NCI-H82 (cell line): ENCODE measurements around the gene SMARCAL1.

Experiments used
- DNase-seq: peaks from one replicate; lab custom pipeline; 2025; lab: John Stamatoyannopoulos, UW

The SMARCAL1 gene

DNA sequence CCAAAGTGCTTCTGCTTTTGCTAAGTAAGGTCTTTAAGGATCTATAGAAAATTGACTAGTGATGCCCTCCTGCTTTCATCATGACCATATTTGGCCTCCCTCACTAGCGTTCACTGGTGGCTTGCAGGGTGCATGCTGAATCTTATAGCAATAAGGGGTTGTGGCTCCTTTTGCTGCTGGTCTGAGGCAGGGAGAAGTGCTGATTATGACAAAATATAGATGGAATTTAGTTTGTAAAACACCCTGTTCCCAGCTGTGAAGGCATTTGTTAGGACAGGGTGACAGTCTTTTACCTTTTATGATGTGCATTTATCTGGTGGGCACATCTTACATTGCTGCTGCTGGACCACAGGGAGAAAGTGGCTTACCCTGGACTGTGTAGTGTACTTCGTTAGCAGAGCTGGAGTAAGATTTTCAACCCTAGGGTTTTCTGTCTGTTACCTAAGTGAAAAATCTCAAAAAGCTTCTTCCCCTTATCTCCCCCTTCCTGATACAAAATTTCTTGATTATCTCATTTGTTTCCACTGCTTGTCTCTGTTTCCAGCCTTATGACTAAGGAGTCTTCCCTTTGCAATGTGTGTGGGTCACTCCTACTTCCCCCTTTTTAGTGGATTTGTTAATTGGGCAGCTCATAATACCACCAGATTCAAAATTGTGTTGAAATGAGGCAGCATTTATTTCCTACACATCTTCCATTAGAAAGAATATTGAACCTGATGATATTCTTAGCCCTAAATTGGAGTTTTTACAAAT is 65.2 kb downstream of the SMARCAL1 start:
- DNase-seq: no peak

DNA sequence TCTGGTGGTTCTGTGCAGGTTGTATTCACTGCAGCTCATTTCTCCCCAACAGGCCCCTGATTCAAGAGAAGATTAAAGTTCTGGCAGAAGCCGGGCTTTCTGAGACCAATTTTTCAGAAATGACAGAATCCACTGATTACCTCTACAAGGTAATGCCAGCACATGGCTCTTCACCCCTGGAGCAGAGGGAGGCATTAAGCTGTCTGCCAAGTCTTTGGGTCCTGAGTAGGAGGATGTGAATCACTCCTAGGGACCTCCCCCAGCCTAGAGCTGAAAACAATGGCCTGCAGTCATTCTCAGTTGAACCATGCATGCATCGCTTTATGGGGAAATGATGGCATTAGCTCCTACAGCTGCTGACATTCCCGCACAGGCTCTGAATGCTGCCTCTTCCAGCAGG is 65.9 kb downstream of the SMARCAL1 start:
- no peak for DNase-seq

DNA sequence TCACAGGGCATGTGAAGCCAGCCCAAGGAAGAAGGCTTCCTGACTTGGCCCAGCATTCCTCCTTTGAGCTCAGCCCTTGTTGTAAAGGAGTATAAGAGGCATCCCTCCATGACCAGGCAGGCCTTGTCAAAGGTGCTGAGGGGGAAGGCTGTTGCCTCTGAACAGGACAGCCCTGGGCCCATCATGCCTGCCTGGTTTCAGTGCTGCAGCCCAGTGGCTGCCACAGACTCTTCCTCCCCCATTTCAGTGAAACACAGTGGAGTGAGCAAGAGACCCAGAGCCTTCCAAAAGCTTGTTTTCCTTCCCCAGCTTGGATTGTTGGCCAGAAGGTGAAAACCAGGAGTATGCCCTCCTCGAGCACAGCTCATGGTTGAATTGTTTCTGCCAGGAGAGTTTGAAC is 66.5 kb downstream of the SMARCAL1 start:
- DNase-seq: no peak

DNA sequence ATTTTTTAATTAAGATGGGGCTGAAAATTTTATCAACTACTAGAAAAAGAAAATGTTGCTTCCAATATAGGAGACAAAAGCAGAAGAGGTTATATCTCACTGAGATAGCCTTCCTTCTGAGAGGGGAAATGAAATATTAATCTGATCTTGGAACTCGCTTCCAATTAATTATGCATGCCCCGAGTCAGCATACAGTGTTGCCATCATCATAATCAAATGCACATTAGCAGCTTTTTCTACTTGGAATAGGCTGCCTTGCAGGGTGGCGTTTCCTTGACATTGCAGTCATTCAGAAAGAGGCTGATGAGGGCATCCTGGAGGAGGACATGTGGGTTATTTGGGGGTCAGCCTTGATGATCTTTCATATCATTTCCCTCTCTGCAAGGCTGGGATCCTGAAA is 67.9 kb downstream of the SMARCAL1 start:
- no peak for DNase-seq

DNA sequence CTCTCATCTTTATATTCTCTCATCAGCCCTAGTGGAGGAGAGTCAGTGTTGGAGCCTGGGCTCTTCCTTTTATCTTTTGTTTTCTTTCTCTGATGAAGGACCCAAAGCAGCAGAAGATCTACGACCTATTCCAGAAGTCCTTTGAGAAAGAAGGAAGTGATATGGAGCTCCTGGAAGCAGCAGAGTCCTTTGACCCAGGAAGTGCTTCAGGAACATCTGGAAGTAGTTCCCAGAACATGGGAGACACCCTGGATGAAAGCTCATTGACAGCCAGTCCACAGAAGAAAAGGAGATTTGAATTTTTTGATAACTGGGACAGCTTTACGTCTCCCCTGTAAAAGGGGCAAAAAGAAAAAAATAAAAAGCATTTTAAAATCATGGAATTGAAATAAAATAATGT is 70.4 kb downstream of the SMARCAL1 start:
- no peak for DNase-seq

DNA sequence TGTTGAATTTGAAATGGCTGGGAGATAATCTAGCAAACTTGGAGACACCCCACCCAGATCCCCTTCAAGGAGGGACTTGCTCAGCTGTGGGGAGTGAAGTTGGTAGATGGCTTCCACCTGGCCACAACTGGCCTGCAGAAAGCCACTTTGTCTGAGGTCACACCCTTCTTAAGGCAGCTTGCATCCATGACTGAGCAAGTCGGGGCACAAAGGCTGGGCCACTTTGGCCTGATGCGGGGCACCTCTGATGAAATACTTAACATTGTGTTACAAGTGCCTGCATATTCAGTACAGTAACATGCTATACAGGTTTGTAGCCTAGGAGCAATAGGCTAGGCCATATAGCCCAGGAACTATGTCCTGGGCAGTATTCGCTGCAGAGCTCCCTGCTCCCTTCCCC is 73.0 kb downstream of the SMARCAL1 start:
- DNase-seq: no peak

DNA sequence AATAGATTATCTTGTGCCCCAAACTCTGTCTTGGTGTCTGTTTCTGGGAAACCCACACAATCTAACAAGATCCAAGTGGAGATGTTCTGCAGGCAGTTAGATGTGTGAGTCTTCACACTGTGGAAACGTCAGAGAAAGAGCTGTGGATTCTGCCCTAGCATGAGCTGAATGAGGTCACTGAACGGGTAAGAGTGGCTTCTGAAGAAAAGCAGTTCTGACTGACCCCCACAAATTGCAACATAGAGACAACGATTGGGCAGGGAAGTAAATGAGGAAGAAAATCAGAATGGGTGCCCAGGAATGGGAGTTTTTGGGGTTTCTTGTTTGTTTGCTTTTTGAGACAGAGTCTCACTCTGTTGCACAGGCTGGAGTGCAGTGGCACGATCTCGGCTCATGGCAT is 73.5 kb downstream of the SMARCAL1 start:
- DNase-seq: no peak

DNA sequence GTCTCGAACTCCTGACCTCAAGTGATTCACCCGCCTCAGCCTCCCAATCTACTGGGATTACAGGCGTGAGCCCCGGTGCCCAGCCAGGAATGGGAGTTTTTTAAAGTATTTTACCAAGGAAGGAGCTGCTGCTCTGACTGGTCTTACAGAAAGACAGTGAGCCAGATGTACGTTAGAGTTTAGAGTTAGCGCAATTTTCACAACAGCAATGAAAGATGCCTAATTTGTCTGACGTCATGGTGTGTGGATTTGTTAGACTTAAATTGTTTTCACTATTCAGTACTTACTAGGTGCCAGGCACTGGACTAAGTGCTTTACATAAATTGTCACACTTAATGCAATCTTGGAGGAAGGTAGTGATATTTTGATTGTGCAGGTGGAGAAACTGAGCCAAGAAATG is 74.0 kb downstream of the SMARCAL1 start:
- no peak for DNase-seq

DNA sequence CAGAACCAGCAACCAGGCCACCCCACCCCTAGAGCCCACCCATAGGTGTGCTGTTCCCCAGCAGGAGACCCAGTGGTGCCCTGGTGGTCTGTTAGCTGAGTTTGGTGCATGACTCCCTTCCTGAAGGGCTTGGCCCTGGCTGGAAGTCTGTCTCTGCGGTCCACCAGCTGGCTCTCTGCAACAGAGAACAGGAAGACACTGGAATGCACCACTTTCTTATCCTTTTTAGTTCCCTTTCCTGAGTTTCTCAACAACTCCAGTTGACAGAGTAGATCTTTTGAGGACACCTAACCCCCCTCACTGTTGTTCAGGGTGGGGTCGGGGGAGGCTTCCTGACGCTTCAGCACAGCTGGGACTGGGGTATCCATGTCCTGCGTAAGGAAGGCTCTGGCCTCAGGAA is 74.4 kb downstream of the SMARCAL1 start:
- no peak for DNase-seq

DNA sequence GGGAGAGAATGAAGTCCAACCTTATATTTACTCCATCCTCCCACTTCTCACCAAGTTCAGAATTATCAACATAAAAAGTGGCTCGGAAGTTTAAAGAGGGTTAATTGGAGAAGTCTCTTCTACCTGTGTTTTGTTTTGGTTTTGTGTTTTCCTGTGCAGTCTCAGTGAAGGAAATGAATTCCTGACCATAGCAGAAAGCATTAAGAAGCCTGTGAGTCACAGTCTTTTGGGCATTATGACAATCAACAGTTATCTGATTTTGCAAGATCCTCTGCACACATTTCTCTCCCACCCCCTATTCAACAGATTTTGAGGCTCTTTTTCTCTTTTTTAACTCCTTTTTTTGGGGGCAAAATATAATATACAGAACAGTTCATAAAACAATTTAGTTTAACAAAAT is 77.8 kb downstream of the SMARCAL1 start:
- no peak for DNase-seq

DNA sequence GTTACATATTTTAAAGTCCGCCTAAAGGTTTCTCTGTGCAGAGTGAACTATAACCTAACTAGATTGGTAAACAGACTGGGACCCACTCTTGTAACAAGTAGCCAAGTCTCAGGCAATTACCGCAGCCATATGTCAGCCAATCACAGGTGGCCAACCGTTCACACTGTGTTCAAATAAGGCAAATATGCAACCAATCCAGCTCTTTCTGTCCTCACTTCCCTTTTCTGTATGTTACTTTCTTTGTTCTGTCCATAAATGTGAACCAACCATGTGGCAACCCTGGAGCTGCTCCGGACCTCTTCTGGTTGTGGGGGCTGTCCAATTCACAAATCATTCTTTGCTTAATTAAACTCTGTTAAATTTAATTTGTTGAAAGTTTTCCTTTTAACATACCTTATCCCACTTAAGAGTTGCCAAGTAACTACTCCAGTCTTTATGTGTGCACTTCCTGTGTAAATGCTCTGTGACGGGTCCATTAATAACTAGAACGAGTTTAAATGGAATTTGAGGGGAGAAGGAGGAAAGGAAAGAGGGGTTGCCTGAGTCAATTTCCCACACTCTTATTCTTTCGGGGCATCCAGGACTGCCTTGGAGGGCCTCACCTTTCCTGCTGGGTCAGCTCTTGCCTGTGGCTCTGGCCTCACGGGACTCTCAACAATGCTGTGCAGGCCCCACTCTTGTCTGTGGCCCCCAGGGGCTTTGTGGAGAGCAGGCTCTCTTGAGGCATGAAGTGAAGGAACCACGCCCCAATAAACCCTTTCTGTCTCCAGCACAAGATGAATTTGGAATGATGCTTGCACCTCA is 79.7 kb downstream of the SMARCAL1 start:
- no peak for DNase-seq

DNA sequence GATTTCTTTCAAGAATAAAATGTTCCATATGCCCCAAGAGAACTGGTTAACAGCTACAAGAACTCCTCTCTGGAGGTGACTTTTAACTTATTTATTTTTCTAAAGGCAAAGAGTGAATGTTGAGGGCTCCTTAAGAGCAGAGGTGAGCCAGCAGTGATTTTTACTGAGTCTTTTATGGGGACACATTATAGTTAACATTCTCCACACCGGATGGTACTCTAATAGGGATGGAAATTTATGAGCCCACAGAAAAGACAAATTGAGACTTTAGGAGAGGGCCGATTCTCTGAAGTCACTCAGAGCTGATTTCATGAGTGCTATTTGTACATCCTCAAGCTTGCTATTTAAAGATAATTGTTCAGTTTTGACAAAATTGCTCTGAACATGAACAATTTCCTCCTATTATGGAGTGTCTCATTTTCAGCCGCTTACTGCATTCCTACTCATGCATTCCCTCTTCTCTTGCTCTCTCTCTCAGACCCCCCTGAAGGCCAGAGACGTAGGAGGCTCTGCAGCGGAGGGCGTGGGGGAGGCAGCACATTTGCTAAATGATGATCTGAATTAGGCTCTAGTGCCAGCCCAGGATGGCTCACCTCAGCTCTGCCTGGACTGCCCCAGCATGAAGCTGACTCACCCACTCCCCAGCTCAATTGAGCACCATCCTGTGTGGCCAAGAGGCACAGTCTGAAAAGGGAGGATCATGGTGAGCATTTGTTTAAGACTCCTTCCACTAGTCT is 80.5 kb downstream of the SMARCAL1 start:
- DNase-seq: no peak

DNA sequence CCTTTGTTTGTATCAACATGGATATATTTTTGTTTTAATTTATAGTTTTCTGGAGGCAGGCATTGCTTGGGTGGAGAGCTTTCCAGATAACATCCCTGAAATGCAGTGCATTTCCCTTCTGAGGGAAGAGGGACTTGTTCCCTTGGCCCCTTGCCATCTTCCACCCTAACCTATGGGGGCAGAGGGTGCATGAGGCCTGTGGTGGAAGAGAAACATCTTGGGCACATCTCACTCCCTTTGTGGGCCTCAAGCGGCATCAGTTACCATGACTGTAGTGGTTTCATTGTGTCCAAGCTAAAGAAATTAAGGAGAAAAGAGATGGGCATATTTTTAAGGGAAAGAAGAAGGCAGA is 81.0 kb downstream of the SMARCAL1 start:
- no peak for DNase-seq

DNA sequence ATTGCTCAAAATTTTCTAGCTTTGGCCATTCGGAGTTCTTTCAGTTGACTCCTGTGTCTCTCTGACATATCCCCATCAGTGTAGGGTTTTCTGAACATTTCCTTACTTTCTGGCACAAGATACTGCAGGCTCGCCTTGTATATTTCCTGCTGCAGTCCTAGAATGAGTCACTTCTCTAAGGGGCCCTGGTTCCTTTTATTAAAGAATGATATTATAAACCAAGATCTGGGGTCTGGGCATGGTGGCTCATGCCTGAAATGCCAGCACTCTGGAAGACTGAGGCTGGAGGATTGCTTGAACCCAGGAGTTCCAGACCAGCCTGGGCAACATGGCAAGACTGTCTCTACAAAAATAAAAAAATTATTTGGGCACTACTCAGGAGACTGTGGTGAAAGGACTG is 83.4 kb downstream of the SMARCAL1 start:
- no peak for DNase-seq

DNA sequence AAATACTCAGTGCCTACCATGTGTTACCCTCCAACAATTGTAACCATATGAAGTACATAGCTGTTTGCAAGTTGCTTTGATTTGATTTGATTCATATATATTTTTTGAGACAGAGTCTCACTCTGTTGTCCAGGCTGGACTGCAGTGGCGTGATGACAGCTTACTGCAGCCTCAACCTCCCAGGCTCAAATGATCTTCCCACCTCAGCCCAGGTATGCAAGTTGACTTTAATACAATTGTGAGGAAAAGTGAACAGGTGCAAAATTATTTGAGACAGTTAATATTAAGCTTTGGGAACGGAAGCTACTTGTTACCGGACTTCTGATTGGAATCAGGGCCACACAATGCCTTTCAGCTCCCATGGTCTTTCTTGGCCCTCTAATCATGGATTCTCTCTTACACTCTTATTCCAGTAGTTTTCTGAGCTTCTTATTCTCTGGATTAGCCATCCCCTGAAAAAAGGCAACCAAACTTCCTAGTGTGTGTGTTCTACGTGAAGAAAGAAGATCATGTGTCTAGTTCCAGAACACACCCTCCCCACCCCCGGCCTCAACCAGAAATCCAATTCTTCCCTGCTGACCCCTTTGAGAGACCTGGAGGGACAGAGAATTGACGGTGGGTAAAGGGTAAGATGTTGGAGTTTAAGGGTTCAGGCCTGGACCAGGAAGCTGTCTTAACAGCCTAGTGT is 85.2 kb downstream of the SMARCAL1 start:
- DNase-seq: no peak

DNA sequence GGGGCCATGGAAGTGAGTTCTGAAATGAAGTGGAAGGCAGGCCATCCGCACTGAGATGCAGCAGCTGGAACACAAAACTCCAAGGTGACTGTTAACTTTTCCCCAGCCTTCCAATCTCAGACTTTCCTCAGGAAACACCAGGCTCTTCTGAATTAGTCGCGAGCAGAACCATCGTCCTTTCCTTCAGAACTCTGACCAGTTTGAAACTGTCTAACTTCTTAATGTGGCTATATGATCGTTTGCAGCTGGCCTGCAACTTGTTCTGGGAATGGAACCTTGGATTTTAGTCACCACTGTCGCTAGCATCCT is 85.7 kb downstream of the SMARCAL1 start:
- no peak for DNase-seq

DNA sequence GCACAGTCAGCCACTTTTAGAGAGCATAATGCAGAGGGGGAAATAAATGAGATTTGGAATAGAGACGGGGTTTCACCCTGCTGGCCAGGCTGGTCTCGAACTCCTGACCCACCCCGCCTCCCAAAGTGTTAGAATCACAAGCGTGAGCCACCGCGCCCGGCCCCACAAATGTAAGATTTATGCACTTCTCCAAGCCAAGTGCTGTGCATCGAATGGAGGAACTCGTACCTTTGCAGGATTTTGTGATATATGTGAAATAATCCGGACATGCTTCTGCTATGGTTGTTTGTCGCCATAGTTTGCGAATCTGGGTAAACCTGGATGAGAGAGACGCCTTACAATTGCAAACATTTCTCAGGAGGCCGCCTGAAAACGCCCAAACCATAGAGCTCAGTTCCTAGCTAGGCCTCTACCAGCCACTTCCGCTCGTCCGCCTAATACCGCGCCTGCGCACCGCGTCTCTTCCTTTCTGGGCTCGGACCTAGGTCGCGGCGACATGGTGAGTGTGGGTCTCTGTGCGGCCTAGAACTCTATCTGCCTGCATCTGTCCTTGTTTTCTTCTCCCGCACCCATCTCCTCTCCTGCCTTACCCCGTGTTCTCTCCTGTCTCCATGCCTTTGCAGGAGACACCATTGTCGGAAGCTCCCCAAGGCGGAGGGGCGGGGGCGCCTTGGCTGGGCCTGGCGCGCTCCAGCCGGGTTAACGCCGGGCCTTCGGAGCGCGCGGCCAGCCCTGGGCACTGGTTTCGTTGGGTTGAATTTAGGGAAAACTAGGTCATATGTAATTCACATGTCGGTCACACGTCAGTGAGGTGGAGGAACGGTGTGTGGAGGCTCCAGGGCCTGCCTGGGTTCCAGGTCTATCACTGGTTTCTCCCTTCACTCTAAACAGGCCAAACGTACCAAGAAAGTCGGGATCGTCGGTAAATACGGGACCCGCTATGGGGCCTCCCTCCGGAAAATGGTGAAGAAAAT is 86.4 kb downstream of the SMARCAL1 start, which contains the start of gene RPL37A:
RPL37A (plus strand) TSS at position 466 of the 974 bp plus-strand sequence; CDS start at position 497, 31 bp downstream.
- DNase-seq: peak; percentile 98

DNA sequence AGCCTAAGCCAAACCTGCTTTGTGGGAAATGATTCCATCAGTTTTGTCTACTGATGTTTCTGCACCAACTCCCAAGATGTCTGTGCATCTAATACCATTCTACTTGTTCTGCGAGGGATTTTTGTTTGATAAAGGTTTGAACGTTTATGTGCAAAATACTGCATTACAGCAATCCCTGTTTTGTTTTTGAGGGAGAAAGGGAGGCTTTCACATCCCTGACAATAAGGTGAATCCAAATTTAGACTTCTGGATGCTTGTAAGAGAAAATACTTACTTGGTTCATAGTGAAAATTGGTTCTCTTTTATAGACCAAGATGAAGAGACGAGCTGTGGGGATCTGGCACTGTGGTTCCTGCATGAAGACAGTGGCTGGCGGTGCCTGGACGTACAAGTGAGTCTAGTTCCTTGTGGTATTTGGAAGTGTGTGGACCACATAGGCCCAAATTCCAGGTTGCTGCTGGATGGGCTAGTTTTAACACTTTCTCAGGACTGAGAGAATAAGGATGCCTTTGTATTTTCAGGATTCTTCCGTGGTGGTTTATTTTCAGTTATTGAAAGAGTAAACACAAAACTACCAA is 87.4 kb downstream of the SMARCAL1 start:
- no peak for DNase-seq

DNA sequence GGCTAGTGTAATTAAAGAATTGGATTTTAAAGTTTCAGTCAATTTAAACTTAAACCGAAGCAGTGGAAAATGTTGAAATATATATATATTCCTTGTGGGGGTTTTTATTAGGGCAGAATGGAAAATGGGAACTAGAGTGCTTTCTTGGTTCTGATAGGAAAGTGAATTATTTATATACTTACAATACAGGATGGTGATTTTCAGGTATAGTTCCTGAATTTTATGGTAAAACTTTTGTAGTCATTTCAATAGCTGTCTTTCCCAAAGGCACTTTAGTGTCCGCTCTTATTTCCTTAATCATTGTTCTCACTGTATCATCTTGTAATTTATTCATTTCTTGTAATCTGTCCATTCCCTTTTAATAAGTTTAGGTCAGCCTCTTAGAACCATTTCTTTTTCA is 88.3 kb downstream of the SMARCAL1 start:
- no peak for DNase-seq

DNA sequence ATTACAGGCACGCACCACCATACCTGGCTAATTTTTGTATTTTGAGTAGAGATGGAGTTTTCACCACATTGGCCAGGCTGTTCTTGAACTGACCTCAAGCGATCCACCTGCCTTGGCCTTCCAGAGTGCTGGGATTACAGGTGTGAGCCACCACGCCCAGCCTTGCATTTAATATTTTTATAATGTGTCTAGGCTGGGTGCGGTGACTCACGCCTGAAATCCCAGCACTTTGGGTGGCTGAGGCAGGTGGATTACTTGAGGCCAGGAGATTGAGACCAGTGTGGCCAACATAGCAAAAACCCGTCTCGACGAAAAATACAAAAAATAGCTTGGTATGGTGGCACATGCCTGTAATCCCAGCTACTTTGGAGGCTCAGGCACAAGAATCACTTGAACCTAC is 89.6 kb downstream of the SMARCAL1 start:
- no peak for DNase-seq
